ENCODE data around the gene NBPF1.
"Not testable (repeated sequence)": the region's sequence is repeated elsewhere in the genome, so short reads cannot be mapped to it uniquely, and the experiment has no call there.

The NBPF1 gene

GRCh38 chr1:16607853-16608815, 5.2 kb downstream of the NBPF1 start:
- DNase-seq; H3K4me3 ChIP-seq (ENCODE audit: control insufficient read depth in 1 of 7, extremely low read depth in 1 of 7, insufficient read depth in 4 of 7, low read depth in 2 of 7, low read length in 6 of 7); POLR2A ChIA-PET; H3K9me3 ChIP-seq (ENCODE audit: control extremely low read depth in 1 of 5, control insufficient read depth in 4 of 5, insufficient read depth in 2 of 5, low read depth in 1 of 5, low read length in 4 of 5); H3K27ac ChIP-seq (ENCODE audit: insufficient read depth in 1 of 2, low read depth in 1 of 2, low read length in 2 of 2, poor library complexity in 1 of 2, severe bottlenecking in 2 of 2): not testable (repeated sequence)
- Histone ChIP-seq H3K27me3 (replicated peaks in 2 of 5; ENCODE audit: control insufficient read depth in 4 of 5, insufficient read depth in 5 of 5, low read length in 4 of 5) (peaks cover 0 to 11% (median 6%) of the 10 kb centered on the region in 5 experiments), H3K36me3 (ENCODE audit: control insufficient read depth in 4 of 4, insufficient read depth in 4 of 4, low read length in 3 of 4) (peaks cover 5 to 21% (median 8%) of the 10 kb centered on the region in 4 experiments), H3K4me1 (ENCODE audit: control extremely low read depth in 1 of 4, control insufficient read depth in 4 of 4, insufficient read depth in 4 of 4, low read length in 3 of 4) (peaks cover 4 to 12% (median 11%) of the 10 kb centered on the region in 4 experiments)
- CTCF ChIA-PET = interaction anchor here (0.8 to 10.9 kb wide), 8 partner anchors 8 to 352 kb away, joined by 3 to 104 read pairs (median 4); no protein-coding TSS in a partner anchor
- WGBS (ENCODE audit: insufficient coverage) = 95% methylated on average over 9 of the region's 10 CpGs

GRCh38 chr1:16607433-16607851, 5.9 kb downstream of the NBPF1 start:
- 93% methylated on average over 2 of the region's 2 CpGs for WGBS (ENCODE audit: insufficient coverage)
- no peak for DNase-seq
- no peaks in the 10 kb centered on the region for H3K9me3 ChIP-seq (ENCODE audit: control extremely low read depth in 1 of 5, control insufficient read depth in 4 of 5, insufficient read depth in 2 of 5, low read depth in 1 of 5, low read length in 4 of 5)
- POLR2A ChIA-PET = no interaction called here
- CTCF ChIA-PET = interaction anchor here (3.3 to 10.9 kb wide), 2 partner anchors 7 to 15 kb away, joined by 13 to 104 read pairs; no protein-coding TSS in a partner anchor
- no peak overlapping the region for H3K4me3 ChIP-seq (ENCODE audit: control insufficient read depth in 1 of 7, extremely low read depth in 1 of 7, insufficient read depth in 4 of 7, low read depth in 2 of 7, low read length in 6 of 7)
- peaks cover 0 to 7% (median 4%) of the 10 kb centered on the region in 5 experiments for H3K27me3 ChIP-seq (replicated peaks in 2 of 5; ENCODE audit: control insufficient read depth in 4 of 5, insufficient read depth in 5 of 5, low read length in 4 of 5)
- H3K36me3 ChIP-seq (ENCODE audit: control insufficient read depth in 4 of 4, insufficient read depth in 4 of 4, low read length in 3 of 4) = peaks cover 5 to 21% (median 8%) of the 10 kb centered on the region in 4 experiments
- H3K4me1 ChIP-seq (ENCODE audit: control extremely low read depth in 1 of 4, control insufficient read depth in 4 of 4, insufficient read depth in 4 of 4, low read length in 3 of 4) = peaks cover 3 to 6% (median 5%) of the 10 kb centered on the region in 4 experiments
- H3K27ac ChIP-seq (ENCODE audit: insufficient read depth in 1 of 2, low read depth in 1 of 2, low read length in 2 of 2, poor library complexity in 1 of 2, severe bottlenecking in 2 of 2) = no peak overlapping the region

DNA sequence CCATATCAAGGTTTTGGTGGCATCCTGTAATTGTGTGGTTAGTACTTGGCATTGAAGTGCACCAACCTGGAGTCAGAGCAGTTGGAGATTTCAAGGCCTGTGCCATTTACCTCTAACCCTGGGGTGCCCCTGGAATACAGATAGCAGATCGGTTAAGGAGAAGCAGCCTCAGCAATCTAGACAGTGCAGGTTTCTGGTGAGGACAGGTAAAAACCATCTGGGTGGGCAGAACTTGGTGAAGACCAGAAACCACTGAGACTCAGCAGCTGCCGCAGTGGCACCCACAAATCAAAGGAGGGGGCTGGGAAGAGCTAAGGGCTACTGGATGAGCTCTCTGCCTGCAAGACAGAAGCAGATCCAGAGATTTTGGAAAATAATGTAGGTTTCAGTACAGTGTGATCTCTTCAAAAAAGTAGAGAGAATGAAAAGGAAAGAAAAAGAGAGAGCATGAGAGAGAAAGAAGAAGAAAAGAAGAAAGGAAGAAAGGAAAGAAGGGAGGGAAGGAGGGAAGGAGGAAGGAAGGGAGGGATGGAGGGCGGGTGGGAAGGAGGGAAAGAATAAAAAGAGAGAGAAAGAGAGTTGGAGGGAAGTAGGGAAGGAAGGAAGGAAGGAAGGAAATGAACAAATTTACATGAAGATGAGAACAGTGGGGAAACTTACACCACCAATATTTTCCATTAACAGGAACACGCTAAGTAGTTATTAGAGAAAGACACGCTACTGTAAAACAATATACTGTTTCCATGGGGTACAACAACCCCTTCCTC, 6.5 kb downstream of the NBPF1 start:
- H3K9me3 ChIP-seq (ENCODE audit: control extremely low read depth in 1 of 5, control insufficient read depth in 4 of 5, insufficient read depth in 2 of 5, low read depth in 1 of 5, low read length in 4 of 5); POLR2A ChIA-PET; H3K4me1 ChIP-seq (ENCODE audit: control extremely low read depth in 1 of 4, control insufficient read depth in 4 of 4, insufficient read depth in 4 of 4, low read length in 3 of 4); H3K4me3 ChIP-seq (ENCODE audit: control insufficient read depth in 1 of 7, extremely low read depth in 1 of 7, insufficient read depth in 4 of 7, low read depth in 2 of 7, low read length in 6 of 7); H3K27me3 ChIP-seq (replicated peaks in 2 of 5; ENCODE audit: control insufficient read depth in 4 of 5, insufficient read depth in 5 of 5, low read length in 4 of 5); H3K27ac ChIP-seq (ENCODE audit: insufficient read depth in 1 of 2, low read depth in 1 of 2, low read length in 2 of 2, poor library complexity in 1 of 2, severe bottlenecking in 2 of 2); DNase-seq: not testable (repeated sequence)
- CTCF ChIA-PET = interaction anchor here (0.6 to 10.9 kb wide), 2 partner anchors 16 to 448 kb away, joined by 3 to 104 read pairs; no protein-coding TSS in a partner anchor
- peaks cover 5 to 21% (median 8%) of the 10 kb centered on the region in 4 experiments for H3K36me3 ChIP-seq (ENCODE audit: control insufficient read depth in 4 of 4, insufficient read depth in 4 of 4, low read length in 3 of 4)
- WGBS (ENCODE audit: insufficient coverage) = 92% methylated on average over 5 of the region's 5 CpGs

- ChIA-PET CTCF (interaction anchor here (0.6 to 10.9 kb wide), 3 partner anchors 15 to 449 kb away, joined by 3 to 104 read pairs (median 3); no protein-coding TSS in a partner anchor), POLR2A (no interaction called here)
- Histone ChIP-seq H3K36me3 (ENCODE audit: control insufficient read depth in 4 of 4, insufficient read depth in 4 of 4, low read length in 3 of 4) (peaks cover 5 to 21% (median 8%) of the 10 kb centered on the region in 4 experiments), H3K4me1 (ENCODE audit: control extremely low read depth in 1 of 4, control insufficient read depth in 4 of 4, insufficient read depth in 4 of 4, low read length in 3 of 4) (no peaks in the 10 kb centered on the region), H3K27ac (ENCODE audit: insufficient read depth in 1 of 2, low read depth in 1 of 2, low read length in 2 of 2, poor library complexity in 1 of 2, severe bottlenecking in 2 of 2) (no peak overlapping the region), H3K4me3 (ENCODE audit: control insufficient read depth in 1 of 7, extremely low read depth in 1 of 7, insufficient read depth in 4 of 7, low read depth in 2 of 7, low read length in 6 of 7) (no peak overlapping the region), H3K9me3 (ENCODE audit: control extremely low read depth in 1 of 5, control insufficient read depth in 4 of 5, insufficient read depth in 2 of 5, low read depth in 1 of 5, low read length in 4 of 5) (no peaks in the 10 kb centered on the region), H3K27me3 (replicated peaks in 2 of 5; ENCODE audit: control insufficient read depth in 4 of 5, insufficient read depth in 5 of 5, low read length in 4 of 5) (no peaks in the 10 kb centered on the region)
- WGBS (ENCODE audit: insufficient coverage) = 87% methylated on average over 11 of the region's 12 CpGs
- DNase-seq = no peak
These were observed 7.5 kb downstream of the NBPF1 start for GRCh38 chr1:16605532-16606505.

- H3K27me3 ChIP-seq (replicated peaks in 2 of 5; ENCODE audit: control insufficient read depth in 4 of 5, insufficient read depth in 5 of 5, low read length in 4 of 5) = no peaks in the 10 kb centered on the region
- ChIA-PET POLR2A (no interaction called here), CTCF (interaction anchor here (0.8 to 1.4 kb wide), 3 partner anchors 16 to 20 kb away, joined by 3 to 4 read pairs (median 3); no protein-coding TSS in a partner anchor)
- no peaks in the 10 kb centered on the region for H3K9me3 ChIP-seq (ENCODE audit: control extremely low read depth in 1 of 5, control insufficient read depth in 4 of 5, insufficient read depth in 2 of 5, low read depth in 1 of 5, low read length in 4 of 5)
- DNase-seq = no peak
- 88% methylated on average over 1 of the region's 1 CpG for WGBS (ENCODE audit: insufficient coverage)
- no peaks in the 10 kb centered on the region for H3K4me1 ChIP-seq (ENCODE audit: control extremely low read depth in 1 of 4, control insufficient read depth in 4 of 4, insufficient read depth in 4 of 4, low read length in 3 of 4)
- H3K27ac ChIP-seq (ENCODE audit: insufficient read depth in 1 of 2, low read depth in 1 of 2, low read length in 2 of 2, poor library complexity in 1 of 2, severe bottlenecking in 2 of 2) = no peak overlapping the region
- peaks cover 5 to 21% (median 8%) of the 10 kb centered on the region in 4 experiments for H3K36me3 ChIP-seq (ENCODE audit: control insufficient read depth in 4 of 4, insufficient read depth in 4 of 4, low read length in 3 of 4)
- H3K4me3 ChIP-seq (ENCODE audit: control insufficient read depth in 1 of 7, extremely low read depth in 1 of 7, insufficient read depth in 4 of 7, low read depth in 2 of 7, low read length in 6 of 7) = no peak overlapping the region
These were observed 8.2 kb downstream of the NBPF1 start for GRCh38 chr1:16605213-16605525.

DNA sequence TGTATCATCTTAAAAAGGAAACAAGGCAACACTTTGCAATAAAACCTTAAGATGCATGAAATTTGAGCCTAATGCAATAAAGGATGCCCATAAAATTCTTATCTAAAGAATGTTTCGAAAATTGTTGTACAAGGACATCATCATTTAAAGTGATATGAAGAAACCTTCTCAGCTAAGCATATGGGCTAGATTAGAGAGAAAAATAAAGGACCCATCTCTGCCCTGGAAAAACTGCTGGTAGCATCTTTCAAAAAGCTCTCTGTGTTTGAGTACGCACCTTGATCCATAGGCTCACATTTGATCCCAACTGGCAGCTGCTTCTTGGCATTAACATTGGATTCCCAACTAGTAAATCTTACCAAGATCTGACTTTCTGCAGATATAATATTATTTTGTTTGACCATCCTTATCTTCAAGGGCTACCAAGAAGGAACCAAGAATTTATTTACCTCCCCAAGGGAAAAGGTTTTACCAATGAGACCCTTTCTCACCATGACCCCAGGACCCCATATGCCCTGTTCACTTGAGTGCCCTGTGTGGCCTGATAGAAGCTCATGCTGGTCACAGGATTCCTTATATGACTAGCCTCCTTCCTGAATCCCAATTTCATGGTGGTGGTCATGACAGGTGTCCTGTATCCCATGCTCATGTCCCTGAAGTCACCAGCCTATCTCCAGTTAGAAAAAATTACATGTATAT, 8.7 kb downstream of the NBPF1 start:
- POLR2A ChIA-PET; DNase-seq; H3K4me1 ChIP-seq (ENCODE audit: control extremely low read depth in 1 of 4, control insufficient read depth in 4 of 4, insufficient read depth in 4 of 4, low read length in 3 of 4); H3K9me3 ChIP-seq (ENCODE audit: control extremely low read depth in 1 of 5, control insufficient read depth in 4 of 5, insufficient read depth in 2 of 5, low read depth in 1 of 5, low read length in 4 of 5); H3K27ac ChIP-seq (ENCODE audit: insufficient read depth in 1 of 2, low read depth in 1 of 2, low read length in 2 of 2, poor library complexity in 1 of 2, severe bottlenecking in 2 of 2); H3K27me3 ChIP-seq (replicated peaks in 2 of 5; ENCODE audit: control insufficient read depth in 4 of 5, insufficient read depth in 5 of 5, low read length in 4 of 5); H3K4me3 ChIP-seq (ENCODE audit: control insufficient read depth in 1 of 7, extremely low read depth in 1 of 7, insufficient read depth in 4 of 7, low read depth in 2 of 7, low read length in 6 of 7): not testable (repeated sequence)
- CTCF ChIA-PET = interaction anchor here (0.8 to 1.4 kb wide), 3 partner anchors 16 to 21 kb away, joined by 3 to 4 read pairs (median 3); no protein-coding TSS in a partner anchor
- 100% methylated on average over 1 of the region's 2 CpGs for WGBS (ENCODE audit: insufficient coverage)
- peaks cover 5 to 21% (median 8%) of the 10 kb centered on the region in 4 experiments for H3K36me3 ChIP-seq (ENCODE audit: control insufficient read depth in 4 of 4, insufficient read depth in 4 of 4, low read length in 3 of 4)
